ENCODE data around the gene CCDC197. TPM values are rescaled to one million over a fixed set of nuclear protein-coding genes. Genes with fewer than 3 reads are reported as not detected.

CCDC197 gene
- total RNA-seq = not detected

DNA sequence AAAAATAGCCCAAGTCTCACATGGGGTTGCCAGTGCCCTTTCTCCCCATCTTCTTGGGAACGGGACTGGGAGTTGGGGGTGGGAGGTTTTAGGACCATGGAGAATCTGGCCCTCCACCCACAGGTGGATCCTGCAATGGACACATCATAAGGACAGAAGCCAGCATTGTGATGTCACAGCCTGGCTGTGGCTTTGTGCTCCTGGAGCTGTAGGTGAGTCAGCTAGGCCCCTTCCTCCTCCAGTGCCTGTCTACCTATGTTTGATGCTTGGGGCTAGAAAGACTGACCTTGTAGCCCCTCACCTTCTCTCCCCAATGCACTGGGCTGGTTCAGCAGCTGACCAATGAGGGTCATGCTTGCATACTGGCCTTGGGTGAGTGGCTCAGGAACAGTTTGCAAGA lies at the start of gene CCDC197:
CCDC197 (plus strand) TSS at position 220 of the 400 bp plus-strand sequence. CDS start 831 bp downstream, outside the sequence.
- POLR2A ChIA-PET = no interaction called here
- CTCF ChIA-PET = interaction anchor here (1.3 to 5.1 kb wide), 2 partner anchors 26 to 59 kb away, joined by 4 to 103 read pairs; no protein-coding TSS in a partner anchor

- CTCF ChIA-PET = interaction anchor here (0.9 to 7.0 kb wide), 4 partner anchors 9 to 52 kb away, joined by 3 to 50 read pairs (median 4); no protein-coding TSS in a partner anchor
- POLR2A ChIA-PET = interaction anchor here (0.9 kb wide), 1 partner anchor 9 kb away, joined by 3 read pairs; no protein-coding TSS in a partner anchor
Measured at GRCh38 chr14:93949511-93950075, 47.5 kb upstream of the CCDC197 start.

DNA sequence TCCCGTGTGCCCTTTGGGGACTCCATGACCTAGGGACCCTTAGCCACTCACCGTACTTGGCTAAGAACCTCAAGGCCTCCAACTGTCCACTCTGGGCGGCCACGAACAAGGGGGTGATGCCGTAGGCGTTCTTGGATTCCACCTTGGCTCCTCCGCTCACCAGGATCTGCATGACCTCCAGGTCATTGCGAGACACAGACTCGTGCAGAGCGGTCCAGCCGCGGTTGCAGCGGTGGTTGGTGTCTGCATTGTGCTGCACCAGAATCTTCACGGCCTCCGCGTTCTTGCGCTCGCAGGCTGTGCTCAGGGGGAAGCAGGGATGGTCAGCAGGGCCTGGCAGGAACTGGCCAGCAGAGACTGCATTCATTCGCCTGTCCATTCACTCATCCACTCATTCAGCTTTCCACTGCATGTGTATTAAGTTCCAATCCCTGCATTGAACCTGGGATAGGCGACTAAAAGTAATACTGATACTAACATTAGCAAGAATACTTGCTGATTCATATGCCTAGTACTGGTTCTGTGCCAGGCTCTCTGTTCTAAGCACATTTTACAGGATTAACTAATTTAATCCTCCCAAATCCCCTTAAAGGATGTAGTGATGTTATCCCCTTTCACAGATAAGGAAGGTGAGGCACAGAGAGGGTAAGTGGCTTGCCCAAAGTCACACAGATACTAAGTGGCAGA lies 46.0 kb upstream of the CCDC197 start:
- CTCF ChIA-PET = interaction anchor here (3.0 to 7.0 kb wide), 2 partner anchors 11 to 51 kb away, joined by 12 to 50 read pairs; no protein-coding TSS in a partner anchor

GRCh38 chr14:93951635-93952540 lies 45.2 kb upstream of the CCDC197 start:
- CTCF ChIA-PET = interaction anchor here (1.0 to 7.0 kb wide), 5 partner anchors 9 to 50 kb away, joined by 3 to 50 read pairs (median 10); no protein-coding TSS in a partner anchor
- POLR2A ChIA-PET = no interaction called here

More for the DNA sequence above, 46.0 kb upstream of the CCDC197 start:
- POLR2A ChIA-PET = interaction anchor here (0.8 to 0.9 kb wide), 2 partner anchors 8 to 12 kb away, joined by 3 to 4 read pairs; no protein-coding TSS in a partner anchor

GRCh38 chr14:93952829-93953228 lies 44.3 kb upstream of the CCDC197 start:
- ChIA-PET CTCF (interaction anchor here (1.0 to 7.0 kb wide), 5 partner anchors 10 to 49 kb away, joined by 3 to 50 read pairs (median 10); no protein-coding TSS in a partner anchor), POLR2A (no interaction called here)

DNA sequence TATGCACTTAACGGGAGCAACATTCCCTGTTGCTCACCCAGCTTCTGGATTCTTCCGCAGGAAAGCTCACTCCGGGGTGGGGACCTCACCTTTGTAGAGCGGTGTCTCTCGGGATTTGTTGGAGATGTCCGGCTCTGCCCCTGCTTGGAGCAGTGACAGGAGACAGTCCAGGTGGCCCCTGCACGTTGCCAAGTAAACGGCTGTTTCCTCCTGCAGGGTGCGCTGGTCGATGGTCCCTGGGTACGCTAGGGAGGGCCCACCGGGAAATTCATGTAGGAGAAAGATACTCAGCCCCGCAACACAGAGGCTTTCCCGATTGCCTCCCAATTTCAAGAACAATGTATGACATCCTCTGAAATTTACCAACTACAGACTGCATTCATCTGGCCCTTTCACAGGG lies 43.8 kb upstream of the CCDC197 start:
- ChIA-PET CTCF (interaction anchor here (1.0 to 7.0 kb wide), 5 partner anchors 10 to 48 kb away, joined by 3 to 50 read pairs (median 10); no protein-coding TSS in a partner anchor), POLR2A (no interaction called here)

GRCh38 chr14:93953739-93954515 lies 43.2 kb upstream of the CCDC197 start:
- ChIA-PET CTCF (interaction anchor here (1.3 to 7.0 kb wide), 5 partner anchors 11 to 48 kb away, joined by 3 to 50 read pairs (median 10); no protein-coding TSS in a partner anchor), POLR2A (no interaction called here)

DNA sequence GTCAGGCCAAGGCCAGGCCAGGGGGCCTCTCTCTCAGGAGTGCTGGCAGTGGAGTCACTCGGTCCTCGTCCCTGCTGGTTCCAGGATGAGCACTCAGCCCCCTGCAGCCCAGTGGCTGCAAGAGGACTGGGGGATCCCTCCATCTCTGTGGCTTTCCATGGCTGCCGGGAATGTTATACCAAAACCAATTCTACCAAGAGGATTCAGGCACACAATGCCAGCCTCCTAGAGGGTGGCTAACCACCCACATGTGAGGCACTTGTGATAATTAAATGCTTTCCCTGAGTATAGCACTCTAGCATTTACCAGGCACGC lies 42.6 kb upstream of the CCDC197 start:
- POLR2A ChIA-PET = interaction anchor here (0.9 to 2.3 kb wide), 4 partner anchors 9 to 24 kb away, joined by 3 to 9 read pairs (median 6); no protein-coding TSS in a partner anchor
- CTCF ChIA-PET = interaction anchor here (2.5 to 2.9 kb wide), 2 partner anchors 11 to 15 kb away, joined by 9 to 17 read pairs; no protein-coding TSS in a partner anchor

DNA sequence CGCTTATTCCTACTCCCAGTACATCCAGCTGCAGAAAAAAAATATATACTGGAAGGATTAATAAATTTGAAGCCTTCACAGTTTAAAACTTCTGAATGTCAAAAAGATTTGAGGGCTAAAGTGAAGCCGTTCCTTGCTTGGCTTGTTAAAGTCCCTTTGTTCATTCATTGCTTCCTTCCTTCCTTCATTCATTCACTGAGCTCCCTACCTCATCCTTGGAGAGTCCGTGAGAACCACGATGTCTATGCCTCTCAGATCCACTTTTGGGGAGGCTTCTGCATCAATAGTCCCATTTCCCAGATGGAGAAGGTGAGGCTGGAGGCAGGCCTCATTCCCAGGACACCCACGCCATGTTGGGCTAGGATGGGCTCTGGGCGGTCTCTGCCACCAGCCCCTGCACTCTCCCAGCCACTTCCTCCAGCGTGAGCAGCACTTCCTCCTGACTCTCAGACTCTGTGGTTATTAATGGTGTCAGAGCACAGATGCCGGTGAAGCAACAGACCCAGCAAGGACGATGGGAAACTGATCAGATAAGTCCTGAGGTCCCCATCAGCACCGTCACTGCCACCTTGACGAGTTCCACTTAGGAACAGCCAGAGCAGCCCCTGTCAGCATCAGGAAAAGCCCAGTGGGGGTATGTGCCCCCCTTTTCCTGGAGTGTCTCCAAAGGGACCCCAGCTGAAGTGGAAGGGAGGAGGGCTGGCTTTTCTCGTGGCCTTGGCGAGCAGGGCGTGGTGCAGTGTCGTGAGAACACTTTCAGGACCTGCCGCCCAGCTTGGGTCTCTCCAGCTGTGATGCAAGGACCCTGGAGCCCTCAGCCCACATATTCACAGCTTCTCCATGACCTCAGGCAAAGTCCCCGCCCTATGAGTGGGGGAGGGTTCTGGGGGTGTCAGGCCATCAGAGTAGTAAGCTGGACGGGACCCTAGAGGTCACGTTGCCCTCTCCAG lies 41.9 kb upstream of the CCDC197 start:
- ChIA-PET CTCF (interaction anchor here (0.9 to 2.9 kb wide), 5 partner anchors 10 to 181 kb away, joined by 3 to 17 read pairs (median 4); no protein-coding TSS in a partner anchor), POLR2A (interaction anchor here (0.9 to 2.3 kb wide), 4 partner anchors 8 to 23 kb away, joined by 3 to 9 read pairs (median 6); no protein-coding TSS in a partner anchor)

- POLR2A ChIA-PET = interaction anchor here (1.7 to 2.3 kb wide), 3 partner anchors 15 to 22 kb away, joined by 6 to 9 read pairs (median 7); no protein-coding TSS in a partner anchor
- CTCF ChIA-PET = interaction anchor here (0.6 to 2.9 kb wide), 7 partner anchors 9 to 181 kb away, joined by 3 to 17 read pairs (median 3); no protein-coding TSS in a partner anchor
Measured at GRCh38 chr14:93955850-93956481, 41.1 kb upstream of the CCDC197 start.

GRCh38 chr14:93956514-93957332 lies 40.4 kb upstream of the CCDC197 start:
- ChIA-PET POLR2A (interaction anchor here (2.3 to 7.8 kb wide), 2 partner anchors 16 to 22 kb away, joined by 6 to 91 read pairs; no protein-coding TSS in a partner anchor), CTCF (interaction anchor here (0.6 to 5.5 kb wide), 7 partner anchors 8 to 80 kb away, joined by 3 to 34 read pairs (median 4); partner anchors contain the start of gene ASB2)

- POLR2A ChIA-PET = interaction anchor here (7.8 kb wide), 1 partner anchor 15 kb away, joined by 91 read pairs; no protein-coding TSS in a partner anchor
- CTCF ChIA-PET = interaction anchor here (0.6 to 5.5 kb wide), 6 partner anchors 11 to 21 kb away, joined by 3 to 44 read pairs (median 10); partner anchors contain the start of gene ASB2
Measured at GRCh38 chr14:93957333-93957710, 39.8 kb upstream of the CCDC197 start.

- POLR2A ChIA-PET = interaction anchor here (1.2 to 7.8 kb wide), 2 partner anchors 8 to 15 kb away, joined by 3 to 91 read pairs; no protein-coding TSS in a partner anchor
- CTCF ChIA-PET = interaction anchor here (0.6 to 6.0 kb wide), 7 partner anchors 11 to 46 kb away, joined by 3 to 66 read pairs (median 4); partner anchors contain the start of gene ASB2
Measured at GRCh38 chr14:93957751-93958566, 39.1 kb upstream of the CCDC197 start.

- POLR2A ChIA-PET = interaction anchor here (1.2 to 7.8 kb wide), 4 partner anchors 8 to 64 kb away, joined by 3 to 91 read pairs (median 9); no protein-coding TSS in a partner anchor
Measured at GRCh38 chr14:93958567-93959238, 38.4 kb upstream of the CCDC197 start.

More at GRCh38 chr14:93958567-93959238, 38.4 kb upstream of the CCDC197 start:
- CTCF ChIA-PET = interaction anchor here (1.1 to 6.0 kb wide), 5 partner anchors 14 to 46 kb away, joined by 3 to 66 read pairs (median 34); partner anchors contain the start of gene ASB2

Data from activated CD8-positive, alpha-beta memory T cell treated with anti-CD3 and anti-CD28 coated beads for 36 hours (primary cell).